Cardiac muscle cell (in vitro differentiated cells and primary cell): ENCODE data around the gene SMTN. TPM values are rescaled to one million over a fixed set of nuclear protein-coding genes. Genes with fewer than 3 reads are reported as not detected.

Source experiments
- DNase-seq, 2 donors: peaks; one replicate each; pipeline versions ENCODE4 v3.0.0 to v3.0.0-alpha.2; 2010 to 2017; ENCODE audit warnings: low read depth in 1 of 2, low spot score in 1 of 2
- H3K27ac ChIP-seq: fragments of 200-600 bp; sonication (generic); 2 replicates; pipeline ENCODE4 v1.5.1; 2016
- H3K27me3 ChIP-seq: fragments of 200-600 bp; sonication (generic); 2 replicates; pipeline ENCODE4 v1.6.0; 2016; ENCODE audit warnings: control low read depth
- H3K36me3 ChIP-seq: fragments of 200-600 bp; sonication (generic); 2 replicates; pipeline ENCODE4 v1.5.1; 2016; ENCODE audit warnings: control low read depth
- H3K4me1 ChIP-seq: fragments of 200-600 bp; sonication (generic); 2 replicates; pipeline ENCODE4 v1.8.1; 2017; ENCODE audit warnings: low read depth, mild to moderate bottlenecking, mixed run types
- H3K4me3 ChIP-seq: fragments of 200-600 bp; sonication (generic); 2 replicates; pipeline ENCODE4 v1.5.1; 2016; ENCODE audit warnings: mild to moderate bottlenecking
- H3K9me3 ChIP-seq: fragments of 200-600 bp; sonication (generic); 2 replicates; pipeline ENCODE4 v1.5.1; 2017; ENCODE audit warnings: low read depth, mild to moderate bottlenecking, control low read depth
- CTCF ChIP-seq: IDR thresholded peaks from 2 replicates; pipeline ENCODE4 v1.5.1; 2012; ENCODE audit warnings: low read depth, mild to moderate bottlenecking, low read length
- polyA plus RNA-seq: library from polyadenylated mRNA; unstranded; fragments of >200 nt; fragmentation: Nextera tagmentation; extraction: Ambion mirVana; gene quantifications from 2 replicates; pipeline ENCODE4 v1.2.1, GENCODE V29; 2016
- total RNA-seq: library from RNA; depleted of rRNA; stranded (reverse); fragments of >200 nt; gene quantifications from 2 replicates; pipeline ENCODE4 v1.2.3, GENCODE V29; 2016

The SMTN gene
- total and polyA plus RNA-seq, 2 experiments from 2014 or later = 33.9 to 72.0 TPM

GRCh38 chr22:31099841-31100761, 19.0 kb downstream of the SMTN start:
- no peak for TF ChIP-seq CTCF

GRCh38 chr22:31100762-31101525, 19.8 kb downstream of the SMTN start:
- H3K4me1 ChIP-seq = peaks cover 4% of the 10 kb centered on the region
- TF ChIP-seq CTCF = no peak
- no peaks in the 10 kb centered on the region for H3K27me3 ChIP-seq
- H3K27ac ChIP-seq = no peak overlapping the region
- no peak overlapping the region for H3K4me3 ChIP-seq
- H3K36me3 ChIP-seq = no peaks in the 10 kb centered on the region
- no peak for DNase-seq
- no peaks in the 10 kb centered on the region for H3K9me3 ChIP-seq

More at GRCh38 chr22:31099841-31100761, 19.0 kb downstream of the SMTN start:
- Histone ChIP-seq H3K9me3 (no peaks in the 10 kb centered on the region), H3K4me3 (no peak overlapping the region), H3K36me3 (no peaks in the 10 kb centered on the region), H3K27me3 (no peaks in the 10 kb centered on the region), H3K27ac (no peak overlapping the region), H3K4me1 (peaks cover 4% of the 10 kb centered on the region)
- DNase-seq = no peak

- DNase-seq = peak in 1 of 2 donors; percentile 97
- H3K4me3 ChIP-seq = no peak overlapping the region
- peaks cover 4% of the 10 kb centered on the region for H3K4me1 ChIP-seq
- H3K36me3 ChIP-seq = no peaks in the 10 kb centered on the region
- H3K27ac ChIP-seq = peak overlapping the region; percentile 23
- TF ChIP-seq CTCF = no peak
- no peaks in the 10 kb centered on the region for H3K9me3 ChIP-seq
- no peaks in the 10 kb centered on the region for H3K27me3 ChIP-seq
Observed at GRCh38 chr22:31102441-31103081, 21.4 kb downstream of the SMTN start.

- Histone ChIP-seq H3K4me3 (no peak overlapping the region), H3K4me1 (peaks cover 7% of the 10 kb centered on the region), H3K27ac (peak overlapping the region; percentile 23), H3K36me3 (no peaks in the 10 kb centered on the region), H3K27me3 (no peaks in the 10 kb centered on the region), H3K9me3 (no peaks in the 10 kb centered on the region)
- no peak for DNase-seq
- no peak for TF ChIP-seq CTCF
Observed at GRCh38 chr22:31103111-31103510, 22.0 kb downstream of the SMTN start.

- Histone ChIP-seq H3K27me3 (no peaks in the 10 kb centered on the region), H3K4me1 (peaks cover 4% of the 10 kb centered on the region), H3K4me3 (no peak overlapping the region), H3K9me3 (no peaks in the 10 kb centered on the region), H3K36me3 (no peaks in the 10 kb centered on the region), H3K27ac (no peak overlapping the region)
- no peak for TF ChIP-seq CTCF
- no peak for DNase-seq
Observed at GRCh38 chr22:31103899-31104694, 23.0 kb downstream of the SMTN start.
